NCI-H748 treated with DMSO at 0.1 percent for 48 hours (cell line): ENCODE results near the gene HSPA1L.

Source experiments
- DNase-seq: peaks from one replicate; lab custom pipeline; 2025; lab: John Stamatoyannopoulos, UW

The HSPA1L gene

DNA sequence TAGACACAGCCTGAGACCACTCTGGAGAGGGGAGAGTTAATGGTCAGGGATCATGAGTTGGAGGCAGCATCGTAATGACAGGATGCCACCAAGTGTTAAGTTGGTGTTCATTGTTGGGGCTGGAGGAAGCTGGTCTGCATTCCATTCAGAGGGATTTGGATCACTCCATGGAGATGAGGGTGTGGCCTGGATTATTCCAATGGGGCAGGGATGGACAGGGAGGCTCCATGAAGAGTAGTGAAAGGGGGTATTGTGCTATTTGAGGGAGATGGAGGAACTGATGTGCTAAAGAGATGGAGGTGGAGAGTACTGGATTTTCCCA is 51.5 kb downstream of the HSPA1L start:
- DNase-seq = no peak

DNA sequence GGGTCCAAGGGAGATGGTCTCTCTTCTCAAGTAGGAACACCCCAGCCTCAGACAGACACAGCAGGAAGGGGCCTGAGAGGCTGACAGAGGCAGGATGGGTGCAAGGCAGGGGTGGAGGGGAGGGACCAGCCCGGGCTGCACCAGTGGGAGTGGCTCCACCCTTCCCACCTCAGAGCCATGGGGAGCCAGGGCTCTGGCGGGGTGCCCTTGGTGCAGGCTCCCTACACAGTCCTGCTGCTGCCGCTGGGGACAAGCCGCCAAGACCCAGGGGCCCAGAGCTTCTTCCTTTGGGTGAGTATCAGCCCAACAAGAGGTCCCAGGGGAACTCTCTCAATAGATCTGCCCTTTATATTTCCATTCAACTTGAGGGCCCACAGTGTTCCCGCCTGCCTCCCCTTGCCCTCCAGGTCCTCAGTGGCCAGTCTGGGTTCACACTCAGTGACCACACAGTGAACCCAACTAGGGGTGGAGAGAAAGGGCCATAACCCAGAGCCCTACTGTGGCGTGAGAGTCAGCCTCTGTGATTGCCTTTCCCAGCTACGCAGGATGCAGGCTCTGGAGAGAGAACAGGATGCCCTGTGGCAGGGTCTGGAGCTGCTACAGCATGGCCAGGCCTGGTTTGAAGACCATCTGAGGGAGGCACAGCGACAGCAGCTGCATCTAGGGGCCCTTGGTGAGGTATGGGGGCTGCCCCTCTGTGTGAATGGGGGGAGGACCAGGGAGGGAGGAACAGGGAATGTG is 52.0 kb downstream of the HSPA1L start:
- no peak for DNase-seq

DNA sequence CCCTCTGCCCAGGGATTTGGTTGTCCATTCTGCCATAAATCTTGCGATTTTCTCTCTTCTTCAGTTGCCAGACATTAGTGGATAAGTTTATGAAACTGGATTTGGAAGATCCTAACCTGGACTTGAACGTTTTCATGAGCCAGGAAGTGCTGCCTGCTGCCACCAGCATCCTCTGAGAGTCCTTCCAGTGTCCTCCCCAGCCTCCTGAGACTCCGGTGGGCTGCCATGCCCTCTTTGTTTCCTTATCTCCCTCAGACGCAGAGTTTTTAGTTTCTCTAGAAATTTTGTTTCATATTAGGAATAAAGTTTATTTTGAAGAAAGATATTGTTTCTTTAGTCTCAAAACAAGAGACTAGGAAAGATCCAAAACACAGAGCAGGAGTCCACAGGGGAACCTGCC is 52.7 kb downstream of the HSPA1L start, which contains the start of gene SAPCD1:
Gene SAPCD1, plus strand, starts transcription at position 301 of the 400 bp plus-strand sequence. CDS start 399 bp downstream, outside the sequence.
- no peak for DNase-seq

DNA sequence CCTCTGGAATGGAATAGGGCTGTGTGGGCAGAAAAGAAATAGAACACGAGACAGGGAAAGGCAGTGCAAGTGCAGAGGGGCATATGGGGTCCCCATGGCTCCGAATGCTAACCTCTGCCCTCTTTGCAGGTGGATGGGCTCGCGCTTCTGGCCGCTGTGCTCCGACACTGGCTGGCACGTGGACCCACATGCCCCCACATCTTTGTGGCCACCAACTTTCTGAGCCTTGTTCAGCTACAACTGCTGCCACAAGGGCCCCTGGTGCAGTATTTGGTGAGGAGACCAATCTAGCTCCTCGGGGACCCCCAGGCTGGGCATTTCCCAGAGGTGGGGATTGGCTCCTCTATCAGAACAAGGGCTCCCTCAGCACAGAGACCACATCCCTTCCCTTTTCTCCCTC is 53.7 kb downstream of the HSPA1L start:
- DNase-seq = no peak

DNA sequence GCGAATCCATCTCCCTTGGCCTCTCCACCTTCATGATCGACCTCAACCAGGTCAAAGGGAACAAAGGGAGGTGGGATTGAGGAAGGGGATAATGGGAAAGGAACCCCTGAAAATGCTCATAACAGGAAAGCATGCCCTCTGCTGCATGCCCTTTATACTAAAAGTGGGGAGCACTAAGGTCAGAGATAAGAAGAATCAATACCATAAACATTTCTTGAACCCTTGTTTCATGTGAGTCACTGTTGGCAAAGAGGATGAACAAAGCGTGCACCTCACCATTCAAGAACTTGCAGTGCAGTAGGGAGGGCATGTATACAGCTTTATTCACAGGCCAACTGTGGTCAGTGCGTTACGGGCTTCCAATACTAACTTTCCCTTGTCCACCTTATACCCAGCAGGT is 54.3 kb downstream of the HSPA1L start:
- no peak for DNase-seq
